Measurements from ENCODE around the gene ABTB1. TPM values are rescaled to one million over a fixed set of nuclear protein-coding genes. Genes with fewer than 3 reads are reported as not detected.

Gene ABTB1
- total and polyA plus RNA-seq, 2 donors (not counting 1 experiment from before 2014, with no cell fraction given) = 141 to 259 TPM

GRCh38 chr3:127707851-127708411, 35.2 kb downstream of the ABTB1 start:
- Histone ChIP-seq H2AFZ (ENCODE audit: insufficient read depth, low read depth, low read length, poor library complexity, severe bottlenecking) (no peak overlapping the region), H3K4me2 (replicated peaks; ENCODE audit: low read depth, low read length, poor library complexity, severe bottlenecking) (no peak overlapping the region), H3K9me3 (ENCODE audit: control extremely low read depth in 1 of 3, control insufficient read depth in 2 of 3, insufficient read depth in 1 of 3, low read length in 2 of 3) (no peaks in the 10 kb centered on the region), H3K27ac (ENCODE audit: low read length in 2 of 2) (no peak overlapping the region), H4K20me1 (ENCODE audit: control insufficient read depth, insufficient read depth, low read length, poor library complexity, severe bottlenecking) (no peaks in the 10 kb centered on the region), H3K4me1 (ENCODE audit: control insufficient read depth in 2 of 2, insufficient read depth in 2 of 2, low read length in 2 of 2) (no peaks in the 10 kb centered on the region), H3K9ac (ENCODE audit: low read length) (no peak overlapping the region), H3K4me3 (ENCODE audit: control extremely low read depth in 1 of 5, extremely low read depth in 1 of 5, insufficient read depth in 1 of 5, low read depth in 2 of 5, low read length in 4 of 5) (no peak overlapping the region), H3K36me3 (replicated peaks in 1 of 2; ENCODE audit: control extremely low read depth in 1 of 2, control insufficient read depth in 1 of 2, extremely low read depth in 1 of 2, insufficient read depth in 2 of 2, low read length in 1 of 2) (no peaks in the 10 kb centered on the region), H3K27me3 (replicated peaks in 1 of 4; ENCODE audit: control extremely low read depth in 1 of 4, control insufficient read depth in 3 of 4, insufficient read depth in 4 of 4, low read length in 3 of 4) (no peaks in the 10 kb centered on the region), H3K79me2 (ENCODE audit: control insufficient read depth, insufficient read depth, low read length) (no peaks in the 10 kb centered on the region)
- ChIA-PET CTCF (no interaction called here), POLR2A (no interaction called here)
- Mint-ChIP-seq H3K27me3 (no peaks in the 10 kb centered on the region), H3K9me3 (ENCODE audit: insufficient read depth) (peaks cover 4% of the 10 kb centered on the region), H3K4me1 (no peaks in the 10 kb centered on the region), H3K27ac (no peak overlapping the region), H3K4me3 (no peak overlapping the region)
- intact Hi-C loops (cut with micrococcal nuclease) = no loop called here
- DNase-seq = no peak
- 68% methylated on average over 6 of the region's 13 CpGs for WGBS (ENCODE audit: insufficient coverage)
- ATAC-seq (ENCODE audit: low read depth) = no peak
- TF ChIP-seq EZH2 (IDR thresholded peaks at IDR 0.05; ENCODE audit: borderline replicate concordance, insufficient read depth, low read depth, low read length, poor library complexity, severe bottlenecking) (no peak), CTCF (IDR thresholded peaks at IDR 0.05) (no peak)

- H3K4me3 ChIP-seq (ENCODE audit: control extremely low read depth in 1 of 5, extremely low read depth in 1 of 5, insufficient read depth in 1 of 5, low read depth in 2 of 5, low read length in 4 of 5) = no peak overlapping the region
- no peaks in the 10 kb centered on the region for H3K4me1 ChIP-seq (ENCODE audit: control insufficient read depth in 2 of 2, insufficient read depth in 2 of 2, low read length in 2 of 2)
- H4K20me1 ChIP-seq (ENCODE audit: control insufficient read depth, insufficient read depth, low read length, poor library complexity, severe bottlenecking) = no peaks in the 10 kb centered on the region
- no peak overlapping the region for H3K27ac ChIP-seq (ENCODE audit: low read length in 2 of 2)
- no peaks in the 10 kb centered on the region for H3K27me3 ChIP-seq (replicated peaks in 1 of 4; ENCODE audit: control extremely low read depth in 1 of 4, control insufficient read depth in 3 of 4, insufficient read depth in 4 of 4, low read length in 3 of 4)
- intact Hi-C loops (cut with micrococcal nuclease) = no loop called here
- no peak overlapping the region for H3K4me2 ChIP-seq (replicated peaks; ENCODE audit: low read depth, low read length, poor library complexity, severe bottlenecking)
- Mint-ChIP-seq H3K4me3 (no peak overlapping the region), H3K27ac (no peak overlapping the region), H3K9me3 (ENCODE audit: insufficient read depth) (no peaks in the 10 kb centered on the region), H3K4me1 (no peaks in the 10 kb centered on the region), H3K27me3 (no peaks in the 10 kb centered on the region)
- 100% methylated on average over 1 of the region's 2 CpGs for WGBS (ENCODE audit: insufficient coverage)
- no peak for ATAC-seq (ENCODE audit: low read depth)
- no peaks in the 10 kb centered on the region for H3K79me2 ChIP-seq (ENCODE audit: control insufficient read depth, insufficient read depth, low read length)
- no peaks in the 10 kb centered on the region for H3K9me3 ChIP-seq (ENCODE audit: control extremely low read depth in 1 of 3, control insufficient read depth in 2 of 3, insufficient read depth in 1 of 3, low read length in 2 of 3)
- no peak overlapping the region for H3K9ac ChIP-seq (ENCODE audit: low read length)
- CTCF ChIA-PET = interaction anchor here (1.0 kb wide), 1 partner anchor 12 kb away, joined by 3 read pairs; no protein-coding TSS in a partner anchor
- TF ChIP-seq EZH2 (IDR thresholded peaks at IDR 0.05; ENCODE audit: borderline replicate concordance, insufficient read depth, low read depth, low read length, poor library complexity, severe bottlenecking) = no peak
- TF ChIP-seq CTCF (IDR thresholded peaks at IDR 0.05) = no peak
- DNase-seq = no peak
- POLR2A ChIA-PET = no interaction called here
- no peak overlapping the region for H2AFZ ChIP-seq (ENCODE audit: insufficient read depth, low read depth, low read length, poor library complexity, severe bottlenecking)
- H3K36me3 ChIP-seq (replicated peaks in 1 of 2; ENCODE audit: control extremely low read depth in 1 of 2, control insufficient read depth in 1 of 2, extremely low read depth in 1 of 2, insufficient read depth in 2 of 2, low read length in 1 of 2) = no peaks in the 10 kb centered on the region
Observed at GRCh38 chr3:127708837-127709236, 36.1 kb downstream of the ABTB1 start.
